ENCODE results near the gene SLC22A2.

The SLC22A2 gene

GRCh38 chr6:160207618-160208017 is 51.0 kb downstream of the SLC22A2 start:
- no peak for DNase-seq (ENCODE audit: low spot score)

GRCh38 chr6:160204710-160205109 is 53.9 kb downstream of the SLC22A2 start:
- no peak for DNase-seq (ENCODE audit: low spot score)

- no peak for DNase-seq (ENCODE audit: low spot score)
These were observed 54.7 kb downstream of the SLC22A2 start for GRCh38 chr6:160203953-160204352.

GRCh38 chr6:160203522-160203921 is 55.1 kb downstream of the SLC22A2 start:
- no peak for DNase-seq (ENCODE audit: low spot score)

GRCh38 chr6:160203076-160203475 is 55.5 kb downstream of the SLC22A2 start:
- DNase-seq (ENCODE audit: low spot score) = no peak

- no peak for DNase-seq (ENCODE audit: low spot score)
These were observed 56.2 kb downstream of the SLC22A2 start for GRCh38 chr6:160202411-160202810.

GRCh38 chr6:160201061-160201460 is 57.6 kb downstream of the SLC22A2 start:
- no peak for DNase-seq (ENCODE audit: low spot score)

- no peak for DNase-seq (ENCODE audit: low spot score)
These were observed 59.9 kb downstream of the SLC22A2 start for GRCh38 chr6:160198606-160199211.

GRCh38 chr6:160197662-160198061 is 61.0 kb downstream of the SLC22A2 start:
- no peak for DNase-seq (ENCODE audit: low spot score)

- no peak for DNase-seq (ENCODE audit: low spot score)
These were observed 63.8 kb downstream of the SLC22A2 start for GRCh38 chr6:160194808-160195207.

GRCh38 chr6:160192840-160193239 is 65.8 kb downstream of the SLC22A2 start:
- no peak for DNase-seq (ENCODE audit: low spot score)

GRCh38 chr6:160190973-160191372 is 67.6 kb downstream of the SLC22A2 start:
- no peak for DNase-seq (ENCODE audit: low spot score)

GRCh38 chr6:160190081-160190480 is 68.5 kb downstream of the SLC22A2 start:
- no peak for DNase-seq (ENCODE audit: low spot score)

GRCh38 chr6:160188773-160189172 is 69.8 kb downstream of the SLC22A2 start:
- DNase-seq (ENCODE audit: low spot score) = no peak

GRCh38 chr6:160180706-160181105 is 77.9 kb downstream of the SLC22A2 start:
- no peak for DNase-seq (ENCODE audit: low spot score)

GRCh38 chr6:160178271-160178670 is 80.3 kb downstream of the SLC22A2 start:
- DNase-seq (ENCODE audit: low spot score) = no peak

GRCh38 chr6:160177220-160177619 is 81.4 kb downstream of the SLC22A2 start:
- no peak for DNase-seq (ENCODE audit: low spot score)

GRCh38 chr6:160174681-160175080 is 83.9 kb downstream of the SLC22A2 start:
- no peak for DNase-seq (ENCODE audit: low spot score)

GRCh38 chr6:160173806-160174527 is 84.7 kb downstream of the SLC22A2 start:
- no peak for DNase-seq (ENCODE audit: low spot score)

- no peak for DNase-seq (ENCODE audit: low spot score)
These were observed 85.9 kb downstream of the SLC22A2 start for GRCh38 chr6:160172704-160173103.

GRCh38 chr6:160170018-160170680 is 88.5 kb downstream of the SLC22A2 start:
- no peak for DNase-seq (ENCODE audit: low spot score)

- no peak for DNase-seq (ENCODE audit: low spot score)
These were observed 90.8 kb downstream of the SLC22A2 start for GRCh38 chr6:160167604-160168399.

All from activated CD4-positive, alpha-beta T cell treated with anti-CD3 and anti-CD28 coated beads, Interleukin-2, Interleukin-4, amounts not matched to agents 100 ng/mL and 50 ng/mL, durations not matched to agents 16 hours and 8 hours (primary cell).